GM18868 (cell line): ENCODE data around the gene CYP24A1.
"Not testable (repeated sequence)": the region's sequence is repeated elsewhere in the genome, so short reads cannot be mapped to it uniquely, and the experiment has no call there.

Experiments
- ATAC-seq: cut with Tn5 transposase; IDR thresholded peaks from one replicate; pipeline ENCODE4 v1.9.1; 2021; ENCODE audit warnings: mild to moderate bottlenecking, moderate library complexity; ENCODE audit not compliant: unreplicated experiment

Gene CYP24A1

DNA sequence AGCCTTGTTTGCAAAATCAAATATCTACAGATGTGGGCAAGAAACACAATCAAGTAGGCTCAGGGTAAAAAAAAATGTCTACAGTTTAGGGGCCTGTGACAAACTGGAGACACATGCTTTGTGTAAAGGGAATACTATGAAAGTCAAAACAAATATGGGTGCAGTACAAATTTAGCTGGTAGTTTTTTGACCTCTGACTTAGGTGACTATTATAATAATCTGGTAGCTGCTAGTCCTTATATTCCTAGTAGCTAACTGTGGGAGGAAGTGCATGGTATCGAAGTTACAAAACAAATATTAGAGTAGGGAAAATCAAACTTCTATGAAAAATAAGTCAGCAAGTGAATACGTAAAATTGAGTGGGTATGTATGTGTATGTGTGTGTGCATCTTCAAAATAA is 35.4 kb downstream of the CYP24A1 start:
- ATAC-seq = no peak

- no peak for ATAC-seq
Measured at GRCh38 chr20:54137115-54137514, 36.7 kb downstream of the CYP24A1 start.

GRCh38 chr20:54134445-54135220 is 39.2 kb downstream of the CYP24A1 start:
- no peak for ATAC-seq

GRCh38 chr20:54133434-54134427 is 40.1 kb downstream of the CYP24A1 start:
- no peak for ATAC-seq

DNA sequence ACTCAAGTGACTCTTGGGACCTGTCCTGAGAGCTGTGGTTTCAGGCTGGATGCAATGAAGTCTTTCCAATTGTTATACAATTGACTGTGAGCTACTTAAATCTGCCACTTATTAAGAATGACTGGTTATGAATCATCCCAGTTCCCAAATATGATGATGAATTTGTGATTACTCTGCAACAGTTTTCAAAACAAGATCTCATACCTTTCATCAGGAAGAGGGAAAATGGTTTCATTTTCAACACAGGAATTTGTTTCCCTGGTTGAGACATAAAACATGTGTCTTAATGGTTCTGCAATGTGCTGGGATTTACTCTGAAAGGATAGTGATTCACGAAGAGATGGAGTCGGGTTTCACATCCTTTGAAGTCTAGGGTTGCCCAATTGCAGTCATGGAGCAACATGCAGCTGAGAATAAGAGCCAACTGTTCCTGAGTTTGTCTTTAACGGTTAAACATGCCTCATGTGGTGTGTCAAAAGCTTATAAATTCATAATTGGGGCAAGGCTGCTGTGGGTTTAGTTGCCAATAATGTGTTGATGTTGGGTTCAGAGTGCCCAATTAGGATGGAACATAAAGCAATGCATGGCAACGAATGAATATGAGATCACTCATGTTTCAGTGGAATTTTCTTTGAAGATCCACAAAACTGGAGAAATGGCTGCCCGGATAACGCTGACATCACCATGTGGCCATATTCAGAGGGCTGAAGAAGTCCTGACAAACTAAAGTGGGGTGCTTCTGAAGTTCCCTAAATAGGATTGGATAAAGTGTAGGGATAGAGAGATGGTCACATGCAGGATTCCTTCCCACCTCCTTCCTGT is 41.0 kb downstream of the CYP24A1 start:
- ATAC-seq = no peak

- no peak for ATAC-seq
Measured at GRCh38 chr20:54131675-54132611, 41.8 kb downstream of the CYP24A1 start.

GRCh38 chr20:54131125-54131524 is 42.7 kb downstream of the CYP24A1 start:
- ATAC-seq = not testable (repeated sequence)

DNA sequence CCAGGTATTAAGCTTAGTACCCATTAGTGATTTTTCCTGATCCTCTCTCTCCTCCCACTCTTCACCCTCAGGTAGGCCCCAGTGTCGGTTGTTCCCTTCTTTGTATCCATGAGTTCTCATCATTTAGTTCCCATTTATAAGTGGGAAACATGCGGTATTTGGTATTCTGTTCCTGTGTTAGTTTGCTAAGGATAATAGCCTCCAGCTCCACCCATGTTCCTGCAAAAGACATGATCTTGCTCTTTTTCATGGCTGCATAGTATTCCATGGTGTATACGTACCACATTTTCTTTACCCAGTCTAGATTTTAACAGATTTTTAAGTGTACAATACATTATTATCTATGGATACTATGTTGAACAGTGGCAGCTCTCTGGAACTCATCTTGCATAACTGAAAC is 44.4 kb downstream of the CYP24A1 start:
- ATAC-seq = no peak

- no peak for ATAC-seq
Measured at GRCh38 chr20:54127855-54128574, 45.8 kb downstream of the CYP24A1 start.

DNA sequence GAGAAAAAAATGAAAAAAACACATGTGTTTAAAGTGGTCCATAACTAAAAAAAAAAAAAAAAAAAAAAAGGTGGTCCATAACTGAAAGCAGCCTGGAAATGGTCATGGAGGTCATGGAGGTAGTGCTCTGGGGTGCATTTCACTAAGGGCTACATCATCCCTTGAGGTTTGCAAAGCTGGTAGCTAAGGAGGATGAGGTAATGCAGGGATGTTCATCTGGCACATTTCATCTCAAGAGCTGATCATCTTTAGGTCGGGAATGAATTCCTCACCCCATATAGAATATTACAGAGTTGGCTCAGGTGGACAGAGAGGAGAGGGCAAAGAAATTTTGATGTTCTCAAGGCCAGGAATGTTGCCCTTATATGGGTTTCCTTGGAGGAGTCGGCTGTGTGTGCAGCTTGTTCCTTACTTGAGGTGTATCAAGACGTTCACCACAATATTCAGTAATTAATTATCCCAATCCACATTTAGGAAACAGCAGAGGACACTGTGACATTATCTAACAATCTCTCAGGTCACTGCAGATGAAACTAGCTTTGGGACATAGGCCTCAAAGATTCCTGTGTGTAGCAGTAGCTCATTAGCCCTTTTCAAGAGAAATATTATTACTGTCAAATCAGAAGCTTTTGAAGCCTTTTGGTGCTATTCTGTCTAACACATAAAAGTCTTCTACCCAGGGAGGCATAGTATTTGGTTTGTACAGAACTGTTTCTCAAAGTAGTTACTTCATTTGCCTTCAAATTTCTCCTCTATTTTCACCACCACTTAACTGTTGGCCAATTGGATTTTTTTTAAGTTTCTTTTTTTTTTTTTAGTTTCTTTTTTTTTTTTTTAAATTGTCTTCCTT is 46.8 kb downstream of the CYP24A1 start:
- no peak for ATAC-seq

- ATAC-seq = not testable (repeated sequence)
Measured at GRCh38 chr20:54126328-54126727, 47.5 kb downstream of the CYP24A1 start.

DNA sequence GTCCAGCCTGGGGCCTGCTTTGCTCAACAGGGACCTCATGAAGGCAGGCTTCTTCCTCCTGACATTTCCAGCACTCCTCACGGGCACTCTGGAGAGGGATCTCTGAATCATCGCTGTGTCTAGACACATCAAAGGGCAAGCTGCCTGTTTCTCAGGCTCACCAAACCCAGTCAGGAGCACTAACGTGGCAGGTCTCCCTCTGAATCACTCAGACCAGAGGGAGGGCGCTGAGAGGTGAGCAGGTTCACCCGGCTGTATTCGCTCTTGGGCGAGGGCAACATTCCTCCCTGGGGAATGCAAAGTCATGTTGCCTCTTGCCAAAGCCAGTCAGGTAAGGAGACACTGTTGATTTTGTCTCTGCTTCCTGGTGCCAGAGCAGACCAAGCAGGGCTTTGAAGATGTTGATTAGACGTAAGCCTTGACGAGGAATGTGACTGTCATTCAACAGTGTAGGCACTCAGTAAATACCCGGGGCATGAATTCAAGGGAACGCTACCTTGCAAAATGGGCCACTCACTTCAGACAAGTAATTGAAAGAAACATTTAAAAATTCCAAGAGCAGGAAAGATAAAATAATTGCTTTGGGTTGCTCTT is 50.1 kb downstream of the CYP24A1 start:
- no peak for ATAC-seq

- no peak for ATAC-seq
Measured at GRCh38 chr20:54122681-54123586, 50.9 kb downstream of the CYP24A1 start.

DNA sequence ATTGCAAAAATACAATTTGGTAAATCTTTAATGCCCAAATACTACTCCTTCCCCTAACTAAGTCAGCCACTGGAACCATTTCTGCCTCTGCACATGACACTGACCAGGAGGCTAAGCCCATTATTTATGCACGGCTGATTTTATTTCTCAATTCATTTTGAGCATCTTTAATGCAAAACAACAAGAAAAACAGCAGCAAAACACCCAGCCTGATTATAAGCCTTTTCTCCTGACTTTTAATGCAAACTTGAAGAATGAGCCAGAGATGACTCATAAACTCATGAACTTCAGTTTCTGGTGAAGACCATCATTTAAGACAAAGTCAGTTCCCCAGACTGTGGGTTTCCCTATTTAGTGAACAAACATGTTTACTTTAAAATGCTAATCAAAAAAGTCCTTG is 51.6 kb downstream of the CYP24A1 start:
- no peak for ATAC-seq

- no peak for ATAC-seq
Measured at GRCh38 chr20:54119744-54120143, 54.0 kb downstream of the CYP24A1 start.

DNA sequence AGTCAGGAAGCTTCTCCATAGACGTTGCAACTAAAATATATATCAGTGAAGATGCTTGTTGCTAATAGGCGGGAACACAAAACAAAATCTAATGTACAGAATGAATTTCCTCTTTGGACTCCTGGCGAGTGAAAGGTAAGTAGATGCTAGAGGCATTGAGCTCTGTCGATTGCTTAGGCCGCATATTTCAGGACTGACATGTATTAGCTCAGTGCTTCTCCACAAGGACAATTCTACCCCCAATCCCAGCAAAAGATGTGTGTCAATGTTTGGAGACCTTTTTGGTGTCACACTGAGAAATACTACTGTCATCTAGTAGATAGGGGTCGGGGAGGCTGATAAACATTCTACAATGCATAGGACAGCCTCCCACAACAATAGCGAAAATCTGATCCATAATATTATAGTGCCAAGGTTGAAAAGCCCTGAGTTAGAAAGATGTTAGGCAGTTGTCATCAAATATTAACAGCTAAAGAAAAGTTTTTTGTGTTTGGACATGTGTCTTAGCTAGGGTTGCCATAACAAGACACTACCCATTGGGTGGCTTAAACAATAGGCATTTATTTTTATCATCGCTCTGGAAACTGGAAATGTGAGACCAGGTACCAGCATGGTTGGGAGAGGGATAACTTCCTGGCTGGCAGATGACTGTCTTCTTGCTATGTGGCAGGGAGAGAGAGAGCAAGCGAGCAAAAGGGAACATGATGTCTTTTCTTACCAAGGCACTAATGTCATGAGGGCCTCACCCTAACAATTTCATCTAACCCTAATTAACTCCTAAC is 55.4 kb downstream of the CYP24A1 start:
- ATAC-seq = no peak
